Activated T-helper 2 cell treated with anti-CD3 and anti-CD28 coated beads, Interferon-gamma antibody, Interleukin-2, Interleukin-4, amounts not matched to agents 10 μg/mL and 5 μg/mL and 100 μg/mL, durations not matched to agents 14 hours and 24 hours and 36 hours (primary cell): ENCODE results near the gene ZNF835. TPM values are rescaled to one million over a fixed set of nuclear protein-coding genes. Genes with fewer than 3 reads are reported as not detected.

Experiments used
- DNase-seq: peaks from one replicate; pipeline ENCODE4 v3.0.0; 2021; ENCODE audit warnings: low spot score
- H3K27ac Mint-ChIP-seq: one replicate; pipeline ENCODE4 v1.8.0; 2021; ENCODE audit warnings: mixed read lengths
- H3K27me3 Mint-ChIP-seq: one replicate; pipeline ENCODE4 v1.8.0; 2021; ENCODE audit warnings: low read depth, mixed read lengths
- H3K36me3 Mint-ChIP-seq: one replicate; pipeline ENCODE4 v1.8.0; 2021; ENCODE audit warnings: low read depth, mixed read lengths
- H3K4me1 Mint-ChIP-seq: one replicate; pipeline ENCODE4 v1.8.0; 2021; ENCODE audit warnings: low read depth, mixed read lengths
- H3K4me3 Mint-ChIP-seq: one replicate; pipeline ENCODE4 v1.8.0; 2021; ENCODE audit warnings: low read depth, mild to moderate bottlenecking, moderate library complexity, mixed read lengths
- H3K9me3 Mint-ChIP-seq: one replicate; pipeline ENCODE4 v1.8.0; 2021; ENCODE audit warnings: mixed read lengths
- intact Hi-C: fragments of 100-400 bp; cut with micrococcal nuclease; formaldehyde crosslinking; loops from one replicate; pipeline ENCODE4 v1.15.1; 2023
- total RNA-seq: library from RNA; stranded (reverse); gene quantifications from 2 replicates; pipeline ENCODE4 v1.2.3, GENCODE V29; 2022

The ZNF835 gene
- total RNA-seq, result 0.09 and 0.30 TPM in 2 replicates

- Mint-ChIP-seq H3K4me1 (no peaks in the 10 kb centered on the region), H3K27me3 (no peaks in the 10 kb centered on the region), H3K36me3 (peaks cover 3% of the 10 kb centered on the region), H3K4me3 (peak within 1 kb of the TSS; percentile 64), H3K27ac (no peak within 1 kb of the TSS), H3K9me3 (peaks cover 51% of the 10 kb centered on the region)
- DNase-seq, result peak; percentile 22
- intact Hi-C loops, result no loop called here
These were observed at the start of gene ZNF835 for GRCh38 chr19:56671613-56671994. ZNF835 (minus strand) TSS chr19:56671757; CDS start chr19:56665198, 6,559 bp downstream.

- Mint-ChIP-seq H3K27me3 (no peaks in the 10 kb centered on the region), H3K4me1 (no peaks in the 10 kb centered on the region), H3K9me3 (peaks cover 67% of the 10 kb centered on the region), H3K27ac (no peak overlapping the region), H3K4me3 (no peak overlapping the region), H3K36me3 (no peaks in the 10 kb centered on the region)
- intact Hi-C loops, result no loop called here
- DNase-seq, result no peak
These were observed 48.7 kb upstream of the ZNF835 start for GRCh38 chr19:56720281-56720680.

- Mint-ChIP-seq H3K27me3 (no peaks in the 10 kb centered on the region), H3K27ac (no peak overlapping the region)
These were observed 46.7 kb upstream of the ZNF835 start for GRCh38 chr19:56718231-56718630.

DNA sequence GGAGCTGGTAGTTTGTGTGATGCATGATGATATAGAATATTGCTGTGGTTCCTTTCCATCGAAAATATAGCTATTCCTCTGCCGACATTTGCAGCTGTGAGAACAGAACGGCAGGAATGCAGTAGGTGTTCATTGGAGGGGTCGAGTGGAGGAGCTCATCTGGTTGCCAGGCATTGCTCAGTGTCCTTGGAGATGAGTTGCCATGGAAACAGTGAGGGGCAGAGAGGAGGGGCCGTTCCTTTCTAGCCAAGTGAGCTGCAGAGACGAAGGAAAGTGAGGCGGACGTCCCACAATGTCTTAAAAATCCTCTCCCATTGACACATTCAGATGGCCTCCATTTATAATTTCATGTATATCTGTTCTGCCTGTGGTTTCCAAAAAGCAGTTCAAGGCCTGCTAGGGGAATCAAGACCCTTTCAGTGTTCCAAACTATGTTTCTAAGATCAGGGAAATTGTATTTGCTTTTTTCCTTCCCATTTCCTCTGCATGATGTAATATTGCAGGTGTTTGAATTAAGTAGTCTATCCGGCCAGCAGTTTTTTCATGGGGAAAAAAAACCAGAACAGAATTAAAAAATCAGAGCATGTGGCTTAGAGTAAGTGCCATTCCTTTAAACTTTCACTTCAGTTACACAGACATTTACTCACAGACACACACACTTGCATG is 41.2 kb upstream of the ZNF835 start:
- DNase-seq, result no peak
- H3K4me1 Mint-ChIP-seq, result no peaks in the 10 kb centered on the region
- no peaks in the 10 kb centered on the region for H3K36me3 Mint-ChIP-seq
- H3K9me3 Mint-ChIP-seq, result peaks cover 56% of the 10 kb centered on the region
- no peaks in the 10 kb centered on the region for H3K27me3 Mint-ChIP-seq
- no peak overlapping the region for H3K27ac Mint-ChIP-seq
- intact Hi-C loops, result no loop called here
- no peak overlapping the region for H3K4me3 Mint-ChIP-seq

More at GRCh38 chr19:56718231-56718630, 46.7 kb upstream of the ZNF835 start:
- intact Hi-C loops, result no loop called here
- Mint-ChIP-seq H3K4me1 (no peaks in the 10 kb centered on the region), H3K36me3 (no peaks in the 10 kb centered on the region), H3K4me3 (no peak overlapping the region), H3K9me3 (peaks cover 57% of the 10 kb centered on the region)
- DNase-seq, result no peak

GRCh38 chr19:56710437-56710836 is 38.9 kb upstream of the ZNF835 start:
- Mint-ChIP-seq H3K9me3 (peaks cover 60% of the 10 kb centered on the region), H3K4me1 (no peaks in the 10 kb centered on the region), H3K36me3 (no peaks in the 10 kb centered on the region), H3K4me3 (no peak overlapping the region), H3K27me3 (no peaks in the 10 kb centered on the region), H3K27ac (no peak overlapping the region)
- no peak for DNase-seq
- intact Hi-C loops, result no loop called here

GRCh38 chr19:56707821-56708220 is 36.3 kb upstream of the ZNF835 start:
- intact Hi-C loops, result no loop called here
- H3K27ac Mint-ChIP-seq, result no peak overlapping the region
- no peak overlapping the region for H3K4me3 Mint-ChIP-seq
- no peaks in the 10 kb centered on the region for H3K4me1 Mint-ChIP-seq
- peaks cover 77% of the 10 kb centered on the region for H3K9me3 Mint-ChIP-seq
- no peak for DNase-seq
- H3K36me3 Mint-ChIP-seq, result no peaks in the 10 kb centered on the region
- no peaks in the 10 kb centered on the region for H3K27me3 Mint-ChIP-seq

- Mint-ChIP-seq H3K27me3 (no peaks in the 10 kb centered on the region), H3K4me1 (no peaks in the 10 kb centered on the region), H3K36me3 (no peaks in the 10 kb centered on the region), H3K27ac (no peak overlapping the region), H3K9me3 (peaks cover 69% of the 10 kb centered on the region), H3K4me3 (no peak overlapping the region)
- intact Hi-C loops, result no loop called here
- DNase-seq, result no peak
These were observed 34.4 kb upstream of the ZNF835 start for GRCh38 chr19:56705939-56706338.

DNA sequence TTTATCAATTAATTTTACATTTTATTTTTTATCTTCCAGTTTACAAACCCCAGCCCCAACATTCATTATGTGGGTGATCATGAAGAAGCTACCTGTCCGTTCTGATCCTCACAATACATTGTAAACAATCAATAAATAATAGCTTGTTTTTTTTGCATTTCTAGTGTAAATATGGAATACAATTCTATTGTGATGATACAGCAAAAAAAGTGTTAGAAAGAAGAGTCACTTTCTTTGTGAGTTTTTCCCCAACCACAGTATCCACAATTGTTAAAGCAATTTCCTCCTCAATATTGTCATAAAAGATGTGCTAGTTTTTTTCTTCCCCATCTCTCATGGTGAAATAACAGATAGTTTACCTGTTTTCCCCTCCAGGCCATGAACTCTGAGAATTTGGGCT is 30.3 kb upstream of the ZNF835 start:
- Mint-ChIP-seq H3K9me3 (peaks cover 73% of the 10 kb centered on the region), H3K27me3 (no peaks in the 10 kb centered on the region), H3K4me1 (no peaks in the 10 kb centered on the region), H3K36me3 (no peaks in the 10 kb centered on the region), H3K4me3 (no peak overlapping the region), H3K27ac (no peak overlapping the region)
- intact Hi-C loops, result no loop called here
- no peak for DNase-seq

DNA sequence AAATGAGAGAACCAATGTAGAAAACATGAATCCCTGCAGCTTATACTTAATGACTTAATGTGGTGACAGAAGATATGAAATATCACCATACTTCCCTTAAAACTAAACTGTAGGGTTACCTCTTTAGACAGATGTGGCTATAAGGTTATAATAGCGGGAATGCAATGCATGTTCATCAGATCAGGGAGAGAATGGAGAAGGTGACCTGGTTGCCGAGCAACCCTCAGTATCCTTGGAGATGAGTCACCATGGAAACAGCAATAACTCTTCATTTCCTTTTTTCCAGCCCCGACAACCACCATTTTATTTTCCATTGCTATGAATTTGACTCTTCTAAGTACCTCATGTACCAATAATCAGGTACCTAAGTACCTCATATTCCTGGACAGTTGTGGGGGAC is 28.0 kb upstream of the ZNF835 start:
- DNase-seq, result no peak
- Mint-ChIP-seq H3K27ac (no peak overlapping the region), H3K36me3 (no peaks in the 10 kb centered on the region), H3K4me1 (no peaks in the 10 kb centered on the region), H3K9me3 (peaks cover 66% of the 10 kb centered on the region), H3K27me3 (no peaks in the 10 kb centered on the region), H3K4me3 (no peak overlapping the region)
- intact Hi-C loops, result no loop called here

GRCh38 chr19:56692206-56692895 is 20.8 kb upstream of the ZNF835 start:
- Mint-ChIP-seq H3K27ac (no peak overlapping the region), H3K36me3 (no peaks in the 10 kb centered on the region), H3K27me3 (no peaks in the 10 kb centered on the region), H3K9me3 (peaks cover 46% of the 10 kb centered on the region), H3K4me3 (no peak overlapping the region), H3K4me1 (no peaks in the 10 kb centered on the region)
- intact Hi-C loops, result no loop called here
- DNase-seq, result no peak

- intact Hi-C loops, result no loop called here
- Mint-ChIP-seq H3K27ac (no peak overlapping the region), H3K27me3 (no peaks in the 10 kb centered on the region), H3K36me3 (no peaks in the 10 kb centered on the region), H3K4me1 (no peaks in the 10 kb centered on the region), H3K4me3 (no peak overlapping the region), H3K9me3 (peaks cover 58% of the 10 kb centered on the region)
- no peak for DNase-seq
These were observed 19.1 kb upstream of the ZNF835 start for GRCh38 chr19:56690670-56691069.

- DNase-seq, result no peak
- H3K4me1 Mint-ChIP-seq, result no peaks in the 10 kb centered on the region
- H3K27me3 Mint-ChIP-seq, result no peaks in the 10 kb centered on the region
- H3K4me3 Mint-ChIP-seq, result no peak overlapping the region
- H3K36me3 Mint-ChIP-seq, result no peaks in the 10 kb centered on the region
- no peak overlapping the region for H3K27ac Mint-ChIP-seq
- intact Hi-C loops, result no loop called here
- peaks cover 59% of the 10 kb centered on the region for H3K9me3 Mint-ChIP-seq
These were observed 17.6 kb upstream of the ZNF835 start for GRCh38 chr19:56689198-56689597.

- no peaks in the 10 kb centered on the region for H3K27me3 Mint-ChIP-seq
- no peaks in the 10 kb centered on the region for H3K36me3 Mint-ChIP-seq
- no peak overlapping the region for H3K4me3 Mint-ChIP-seq
- intact Hi-C loops, result no loop called here
- H3K4me1 Mint-ChIP-seq, result no peaks in the 10 kb centered on the region
- no peak overlapping the region for H3K27ac Mint-ChIP-seq
- H3K9me3 Mint-ChIP-seq, result peaks cover 51% of the 10 kb centered on the region
- no peak for DNase-seq
These were observed 15.5 kb upstream of the ZNF835 start for GRCh38 chr19:56687031-56687430.
